Epidermal melanocyte (primary cell): Measurements from ENCODE around the gene AACS.
A peak's percentile ranks its signal among the peaks of the same experiment; 100 is the strongest.

Experiments
- DNase-seq: peaks from one replicate; pipeline ENCODE4 v3.0.0; 2011; ENCODE audit warnings: low spot score; ENCODE audit not compliant: insufficient read length

The AACS gene

GRCh38 chr12:125151284-125151683 is 86.0 kb downstream of the AACS start:
- DNase-seq, result no peak

- no peak for DNase-seq
Measured at GRCh38 chr12:125152463-125152862, 87.2 kb downstream of the AACS start.

- no peak for DNase-seq
Measured at GRCh38 chr12:125155366-125155765, 90.1 kb downstream of the AACS start.

GRCh38 chr12:125157177-125157576 is 91.9 kb downstream of the AACS start:
- no peak for DNase-seq

- no peak for DNase-seq
Measured at GRCh38 chr12:125159702-125160101, 94.5 kb downstream of the AACS start.

- DNase-seq, result no peak
Measured at GRCh38 chr12:125160281-125160955, 95.2 kb downstream of the AACS start.

- no peak for DNase-seq
Measured at GRCh38 chr12:125161712-125162022, 96.4 kb downstream of the AACS start.

- DNase-seq, result no peak
Measured at GRCh38 chr12:125162489-125163028, 97.3 kb downstream of the AACS start.

GRCh38 chr12:125163148-125163547 is 97.9 kb downstream of the AACS start:
- DNase-seq, result no peak

GRCh38 chr12:125164541-125164940 is 99.3 kb downstream of the AACS start:
- no peak for DNase-seq

- no peak for DNase-seq
Measured at GRCh38 chr12:125166041-125166440, 100.8 kb downstream of the AACS start.

GRCh38 chr12:125167658-125168057 is 102.4 kb downstream of the AACS start:
- no peak for DNase-seq

- DNase-seq, result no peak
Measured at GRCh38 chr12:125169451-125169850, 104.2 kb downstream of the AACS start.

- DNase-seq, result no peak
Measured at GRCh38 chr12:125169870-125170269, 104.6 kb downstream of the AACS start.

GRCh38 chr12:125171267-125171666 is 106.0 kb downstream of the AACS start:
- no peak for DNase-seq

- no peak for DNase-seq
Measured at GRCh38 chr12:125172231-125172850, 107.1 kb downstream of the AACS start.

GRCh38 chr12:125175576-125175975 is 110.3 kb downstream of the AACS start:
- no peak for DNase-seq

GRCh38 chr12:125178222-125178621 is 113.0 kb downstream of the AACS start:
- no peak for DNase-seq

- no peak for DNase-seq
Measured at GRCh38 chr12:125180144-125180543, 114.9 kb downstream of the AACS start.

GRCh38 chr12:125181107-125181506 is 115.9 kb downstream of the AACS start:
- no peak for DNase-seq

GRCh38 chr12:125183187-125184067 is 118.2 kb downstream of the AACS start:
- peak; percentile 91 for DNase-seq
